NCI-H460 (cell line): Measurements from ENCODE around the gene SKAP1. TPM values are rescaled to one million over a fixed set of nuclear protein-coding genes. Genes with fewer than 3 reads are reported as not detected.
"Not testable (repeated sequence)": the region's sequence is repeated elsewhere in the genome, so short reads cannot be mapped to it uniquely, and the experiment has no call there.

Experiments
- DNase-seq: peaks from one replicate; pipeline ENCODE4 v3.0.0-alpha.2; 2016; ENCODE audit warnings: low read depth; ENCODE audit errors: extremely low read depth
- total RNA-seq: library from RNA; depleted of rRNA; stranded (reverse); fragments of >200 nt; shearing (Covaris generic); gene quantifications from 2 replicates; pipeline ENCODE4 v1.2.3, GENCODE V29; 2014

The SKAP1 gene
- total RNA-seq, 1 experiment from 2014 or later: 0.20 TPM

DNA sequence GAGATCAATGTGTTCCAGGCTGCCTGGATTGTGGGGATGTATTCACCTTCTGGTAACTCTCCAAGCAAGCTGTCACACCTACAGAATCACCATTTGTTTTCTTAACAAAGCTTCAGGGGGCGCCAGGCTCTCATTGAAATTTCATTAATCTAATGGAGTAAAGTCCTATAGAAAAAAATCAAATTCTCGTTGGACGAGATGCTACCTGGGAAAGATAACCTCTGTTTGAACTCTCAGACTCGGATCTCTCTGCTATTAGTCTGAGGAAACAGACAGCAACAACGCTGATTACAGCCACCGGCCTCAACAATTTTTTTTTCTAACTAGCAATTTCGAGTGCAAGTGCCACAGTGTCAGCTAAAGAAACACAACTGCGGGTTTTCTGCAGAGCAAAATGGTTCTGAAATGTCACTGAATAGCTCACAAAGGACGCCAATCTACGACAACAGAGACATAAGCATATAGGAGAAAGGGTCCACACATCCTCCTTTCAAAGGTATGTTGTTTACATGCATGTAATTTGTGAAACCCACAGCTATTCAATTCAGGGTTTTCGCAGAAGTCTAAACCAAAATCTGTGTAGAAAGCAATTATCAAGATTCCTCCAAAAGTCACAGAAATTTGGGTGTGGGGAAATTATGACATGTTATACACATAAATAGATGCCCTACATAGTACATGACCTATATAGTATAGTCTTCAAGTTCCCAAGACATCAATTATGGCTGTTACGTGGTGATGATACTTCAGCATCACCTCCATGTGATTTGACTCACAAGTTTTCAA is 135.8 kb downstream of the SKAP1 start:
- DNase-seq: no peak

DNA sequence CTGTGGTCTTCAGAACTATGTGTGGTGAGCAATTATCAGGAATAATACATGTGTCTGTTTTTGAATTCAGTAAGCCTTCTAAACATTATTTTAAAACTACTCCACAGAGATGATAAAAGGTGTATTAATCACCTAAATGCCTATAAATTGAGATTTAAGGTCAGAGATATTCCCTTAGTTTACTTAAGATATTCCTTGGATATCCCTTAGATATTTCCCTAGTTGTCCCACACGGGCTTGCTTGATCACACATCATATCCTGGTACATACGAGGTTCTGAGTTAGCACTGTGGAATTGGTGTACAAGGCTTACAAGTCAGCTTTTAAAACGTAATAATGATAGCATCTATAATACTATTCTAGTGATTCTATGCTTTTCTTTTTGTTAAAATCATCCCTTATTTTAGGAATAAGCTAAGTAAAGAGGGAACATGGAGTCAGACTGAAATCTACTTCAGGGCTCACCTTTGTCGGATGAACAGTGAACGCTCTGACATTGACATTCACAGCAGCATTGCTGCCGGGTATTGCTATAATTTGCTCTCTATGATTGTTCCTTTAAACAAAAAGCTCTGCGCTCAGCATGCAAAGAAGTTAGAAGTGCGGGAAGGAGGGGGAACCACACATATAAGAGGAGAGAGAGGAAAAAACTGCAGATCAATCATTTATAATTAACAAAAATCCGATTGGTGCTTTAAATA is 136.5 kb downstream of the SKAP1 start:
- no peak for DNase-seq

- no peak for DNase-seq
Observed at GRCh38 chr17:48290378-48290777, 139.6 kb downstream of the SKAP1 start.

DNA sequence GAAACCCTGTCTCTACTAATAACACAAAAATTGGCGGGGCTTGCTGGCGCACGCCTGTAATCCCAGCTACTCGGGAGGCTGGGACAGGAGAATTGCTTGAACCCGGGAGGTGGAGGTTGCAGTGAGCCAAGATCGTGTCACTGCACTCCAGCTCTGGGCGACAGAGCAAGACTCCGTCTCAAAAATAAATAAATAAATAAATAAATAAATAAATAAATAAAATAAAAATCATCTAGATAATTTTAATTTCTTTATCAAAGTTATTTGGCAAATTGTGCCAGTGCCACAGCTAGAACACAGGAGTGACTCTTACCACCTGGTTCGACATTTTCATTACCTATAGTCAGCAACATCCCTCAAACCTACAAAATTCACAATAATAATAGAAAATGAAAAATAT is 143.1 kb downstream of the SKAP1 start:
- DNase-seq: not testable (repeated sequence)

- no peak for DNase-seq
Observed at GRCh38 chr17:48285614-48286013, 144.4 kb downstream of the SKAP1 start.

DNA sequence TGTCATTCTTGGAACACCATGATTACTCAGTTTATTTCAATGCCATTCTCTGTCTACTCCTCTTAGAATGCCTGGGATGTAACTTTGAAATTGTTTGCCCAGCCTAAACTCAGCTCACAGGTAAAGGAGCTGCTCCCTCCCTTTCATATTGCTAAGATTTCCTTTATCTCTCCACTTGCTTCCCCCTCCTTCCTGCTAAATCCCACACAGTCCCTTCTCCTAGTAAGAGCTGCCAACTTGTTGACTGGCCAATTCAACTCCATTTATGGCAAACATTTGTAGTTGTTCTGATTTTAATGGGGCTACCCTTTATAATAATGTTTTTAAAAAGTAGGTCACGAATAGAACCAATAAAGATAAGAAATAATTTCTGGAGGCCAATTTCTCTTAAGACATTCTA is 146.1 kb downstream of the SKAP1 start:
- DNase-seq: no peak

GRCh38 chr17:48283411-48283810 is 146.6 kb downstream of the SKAP1 start:
- DNase-seq: no peak

- DNase-seq: no peak
Observed at GRCh38 chr17:48282303-48282702, 147.7 kb downstream of the SKAP1 start.

DNA sequence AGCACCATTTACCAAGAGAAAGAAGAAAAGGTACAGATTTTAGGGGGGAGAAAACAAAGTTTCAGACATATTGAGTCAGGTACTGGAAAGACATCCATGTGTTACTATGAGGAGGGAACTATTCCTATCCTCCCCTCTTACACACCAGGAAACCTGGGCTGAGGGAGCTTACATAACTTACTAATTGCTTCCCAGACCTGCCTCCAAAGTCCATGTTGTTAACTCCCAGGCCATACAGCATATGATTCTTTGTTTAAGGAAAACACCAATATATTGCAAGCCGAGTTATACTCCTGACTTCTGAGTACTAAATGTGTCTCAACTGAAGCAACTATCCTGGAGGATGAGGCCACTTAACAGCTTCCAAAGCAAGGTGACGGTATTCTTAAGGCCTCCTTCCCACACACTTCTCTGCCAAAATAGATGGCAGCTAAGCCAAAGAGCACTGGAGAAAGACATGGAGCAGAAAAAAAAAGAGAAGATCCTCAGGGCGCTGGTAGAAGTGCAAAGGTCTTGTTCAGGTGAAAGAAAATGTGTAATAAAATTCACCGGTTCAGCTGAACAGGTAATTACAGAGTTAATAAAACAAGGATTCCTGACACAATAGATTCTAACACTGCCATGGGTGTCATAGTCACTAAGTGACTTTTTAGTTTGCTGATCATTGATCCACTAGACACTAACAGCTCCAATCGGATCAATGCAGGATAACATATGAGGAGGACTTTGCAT is 151.1 kb downstream of the SKAP1 start:
- no peak for DNase-seq

DNA sequence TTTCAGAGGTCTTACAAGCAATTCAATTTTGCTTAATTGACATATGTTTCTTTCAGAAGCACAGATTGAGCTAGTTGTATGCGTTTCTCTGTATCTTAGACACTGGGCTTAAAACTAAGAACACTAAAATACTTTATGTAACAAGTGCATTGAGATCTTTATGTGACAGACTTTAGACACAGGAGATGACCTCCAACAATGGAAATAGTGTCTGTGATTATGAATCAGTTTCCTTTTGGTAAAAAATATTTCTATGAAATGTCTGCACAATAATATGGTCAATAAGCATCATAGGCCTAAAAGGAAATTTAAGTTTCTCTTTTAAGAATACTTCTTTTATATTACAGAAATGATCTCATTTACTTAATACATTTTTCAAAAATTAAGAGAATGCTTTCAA is 153.2 kb downstream of the SKAP1 start:
- DNase-seq: no peak

GRCh38 chr17:48270899-48271298 is 159.1 kb downstream of the SKAP1 start:
- no peak for DNase-seq

DNA sequence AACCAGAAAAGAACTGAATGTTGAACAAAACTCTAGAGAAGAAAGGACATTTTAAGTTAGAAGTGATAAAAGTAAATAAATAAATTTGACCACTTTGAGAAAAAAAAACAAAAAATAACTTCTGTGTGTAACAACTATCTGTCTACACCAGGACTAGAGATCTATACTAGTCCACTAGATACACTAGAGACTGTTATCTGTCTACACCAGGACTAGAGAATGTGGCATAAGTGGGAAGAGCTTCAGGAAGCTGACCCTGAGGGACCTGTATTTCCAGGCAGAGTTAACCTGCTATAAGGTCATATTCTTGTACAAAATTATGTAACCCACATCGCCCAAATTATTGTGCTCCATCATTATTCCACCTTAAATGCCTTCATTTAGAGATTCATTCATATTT is 160.8 kb downstream of the SKAP1 start:
- no peak for DNase-seq

GRCh38 chr17:48263731-48264035 is 166.3 kb downstream of the SKAP1 start:
- DNase-seq: no peak

- DNase-seq: peak; percentile 11
Observed at GRCh38 chr17:48262982-48263730, 166.9 kb downstream of the SKAP1 start.

- peak; percentile 40 for DNase-seq
Observed at GRCh38 chr17:48261297-48261880, 168.6 kb downstream of the SKAP1 start.

DNA sequence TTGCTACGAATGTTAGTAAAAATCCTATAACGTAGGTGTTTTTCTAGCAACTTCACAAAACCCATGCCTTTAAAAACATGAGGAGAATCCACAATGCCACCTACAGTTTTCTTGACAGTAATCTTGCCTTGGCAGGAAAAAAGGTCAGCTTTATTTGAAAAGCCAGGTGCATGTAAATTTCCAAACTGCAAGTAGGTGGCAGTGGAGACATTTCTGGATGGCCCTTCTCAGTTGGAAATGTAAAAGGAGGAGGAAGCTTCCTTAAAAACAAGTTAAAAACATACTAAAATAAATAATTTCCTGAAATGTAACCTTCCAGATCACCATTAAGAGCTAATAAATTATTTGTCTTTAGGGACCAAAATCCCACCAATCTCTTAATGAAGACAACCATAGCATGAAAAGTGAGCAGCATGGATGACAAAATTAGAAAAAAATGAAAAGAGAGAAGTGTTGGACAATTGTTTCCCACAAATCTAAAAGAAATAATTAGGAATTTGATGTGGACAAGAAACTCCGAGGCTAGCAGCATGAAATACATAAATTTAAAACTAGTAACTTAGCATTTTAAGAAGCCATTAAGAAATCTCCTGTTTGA is 170.2 kb downstream of the SKAP1 start:
- DNase-seq: peak; percentile 27

DNA sequence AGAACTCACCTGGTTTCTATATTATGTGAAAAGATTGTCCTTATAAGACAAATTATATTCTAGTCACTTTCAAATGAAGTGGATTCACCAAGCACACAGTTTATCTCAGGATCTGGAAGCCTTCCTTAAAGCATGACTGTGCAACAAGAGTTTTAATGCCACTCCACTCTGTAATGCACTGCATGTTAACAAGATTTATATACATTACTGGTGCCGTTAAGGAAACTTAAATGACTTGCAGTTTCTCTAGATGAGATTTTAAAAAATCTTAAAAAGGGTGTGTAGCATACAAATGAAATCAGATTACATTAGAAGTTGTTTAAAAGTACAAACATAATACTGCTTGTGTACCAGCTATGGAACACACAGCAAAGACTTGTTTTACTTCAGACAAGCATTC is 171.7 kb downstream of the SKAP1 start:
- DNase-seq: no peak

GRCh38 chr17:48255759-48256158 is 174.3 kb downstream of the SKAP1 start:
- no peak for DNase-seq

GRCh38 chr17:48254896-48255295 is 175.1 kb downstream of the SKAP1 start:
- DNase-seq: no peak

- DNase-seq: no peak
Observed at GRCh38 chr17:48253975-48254374, 176.0 kb downstream of the SKAP1 start.
